ENCODE measurements around the gene VAT1.

DNA sequence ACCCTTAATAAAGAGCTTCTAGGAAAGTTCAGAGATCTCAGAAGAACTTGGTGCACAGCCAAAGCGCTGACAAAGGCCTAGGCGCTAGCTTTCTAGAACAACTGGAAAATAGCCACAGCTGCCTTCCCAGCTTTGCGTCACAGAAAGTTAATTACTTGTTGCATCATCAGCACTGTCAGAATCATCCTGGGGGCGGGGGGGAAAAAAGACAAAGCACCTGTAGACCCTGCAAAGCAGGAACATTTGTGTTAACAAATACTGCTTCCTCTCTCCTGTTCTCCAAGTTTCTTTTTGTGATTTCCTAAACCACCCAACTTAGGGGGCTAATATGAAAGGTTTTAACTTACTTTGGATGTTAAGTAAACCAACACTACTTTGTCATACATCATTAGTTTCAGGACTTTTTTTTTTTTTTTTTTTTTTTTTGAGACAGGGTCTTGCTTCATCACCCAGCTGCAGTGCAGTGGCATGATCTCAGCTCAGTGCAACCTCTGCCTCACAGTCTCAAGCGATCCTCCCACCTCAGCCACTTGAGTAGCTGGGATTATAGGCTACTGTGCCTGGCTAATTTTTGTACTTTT is 53.1 kb downstream of the VAT1 start:
- TF ChIP-seq, protein P1, sequence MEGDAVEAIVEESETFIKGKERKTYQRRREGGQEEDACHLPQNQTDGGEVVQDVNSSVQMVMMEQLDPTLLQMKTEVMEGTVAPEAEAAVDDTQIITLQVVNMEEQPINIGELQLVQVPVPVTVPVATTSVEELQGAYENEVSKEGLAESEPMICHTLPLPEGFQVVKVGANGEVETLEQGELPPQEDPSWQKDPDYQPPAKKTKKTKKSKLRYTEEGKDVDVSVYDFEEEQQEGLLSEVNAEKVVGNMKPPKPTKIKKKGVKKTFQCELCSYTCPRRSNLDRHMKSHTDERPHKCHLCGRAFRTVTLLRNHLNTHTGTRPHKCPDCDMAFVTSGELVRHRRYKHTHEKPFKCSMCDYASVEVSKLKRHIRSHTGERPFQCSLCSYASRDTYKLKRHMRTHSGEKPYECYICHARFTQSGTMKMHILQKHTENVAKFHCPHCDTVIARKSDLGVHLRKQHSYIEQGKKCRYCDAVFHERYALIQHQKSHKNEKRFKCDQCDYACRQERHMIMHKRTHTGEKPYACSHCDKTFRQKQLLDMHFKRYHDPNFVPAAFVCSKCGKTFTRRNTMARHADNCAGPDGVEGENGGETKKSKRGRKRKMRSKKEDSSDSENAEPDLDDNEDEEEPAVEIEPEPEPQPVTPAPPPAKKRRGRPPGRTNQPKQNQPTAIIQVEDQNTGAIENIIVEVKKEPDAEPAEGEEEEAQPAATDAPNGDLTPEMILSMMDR (IDR thresholded peaks at IDR 0.05): no peak
- TF ChIP-seq POLR2A (IDR thresholded peaks at IDR 0.05) (no peak), EP300 (IDR thresholded peaks at IDR 0.05) (no peak)

Data from ovary (tissue), 3 donors.